GM21526 (cell line): ENCODE results near the gene ZNF397.

ENCODE experiments used
- ATAC-seq: cut with Tn5 transposase; IDR thresholded peaks from one replicate; pipeline ENCODE4 v1.9.1; 2021; ENCODE audit warnings: moderate library complexity; ENCODE audit not compliant: unreplicated experiment, low FRiP score

Gene ZNF397

DNA sequence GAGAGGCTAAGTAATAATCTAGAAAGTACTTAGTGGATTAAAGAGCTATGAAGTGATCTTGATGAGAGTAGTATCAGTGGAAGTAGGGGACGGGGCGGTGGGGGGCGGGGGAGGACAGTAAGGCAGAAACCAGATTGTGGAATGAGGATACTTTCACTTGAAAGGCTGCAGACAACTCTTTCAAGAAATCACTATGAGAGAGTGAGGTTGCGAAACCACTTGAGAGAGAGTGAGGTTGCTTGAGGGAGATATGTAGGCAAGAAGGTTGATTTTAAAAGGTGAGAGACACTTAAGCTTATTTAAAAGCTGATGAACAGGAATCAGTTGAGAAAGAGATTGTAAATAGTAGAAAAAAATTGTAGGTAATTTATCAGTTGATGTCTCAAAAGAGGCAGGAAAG lies 3.8 kb downstream of the ZNF397 start:
- no peak for ATAC-seq

DNA sequence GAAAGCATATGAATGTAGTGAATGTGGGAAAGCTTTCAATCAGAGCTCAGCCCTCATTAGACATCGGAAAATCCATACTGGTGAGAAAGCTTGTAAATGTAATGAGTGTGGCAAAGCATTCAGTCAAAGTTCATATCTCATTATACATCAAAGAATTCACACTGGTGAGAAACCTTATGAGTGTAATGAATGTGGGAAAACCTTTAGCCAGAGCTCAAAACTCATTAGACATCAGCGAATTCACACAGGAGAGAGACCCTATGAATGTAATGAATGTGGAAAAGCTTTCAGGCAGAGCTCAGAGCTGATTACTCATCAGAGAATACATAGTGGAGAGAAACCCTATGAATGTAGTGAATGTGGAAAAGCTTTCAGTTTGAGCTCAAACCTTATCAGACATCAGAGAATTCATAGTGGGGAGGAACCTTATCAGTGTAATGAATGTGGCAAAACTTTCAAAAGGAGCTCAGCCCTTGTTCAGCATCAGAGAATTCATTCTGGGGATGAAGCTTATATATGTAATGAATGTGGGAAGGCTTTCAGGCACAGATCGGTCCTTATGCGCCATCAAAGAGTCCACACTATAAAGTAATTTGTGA lies 5.0 kb downstream of the ZNF397 start:
- ATAC-seq = no peak

- ATAC-seq = no peak
Measured at GRCh38 chr18:35246831-35247230, 6.0 kb downstream of the ZNF397 start.

DNA sequence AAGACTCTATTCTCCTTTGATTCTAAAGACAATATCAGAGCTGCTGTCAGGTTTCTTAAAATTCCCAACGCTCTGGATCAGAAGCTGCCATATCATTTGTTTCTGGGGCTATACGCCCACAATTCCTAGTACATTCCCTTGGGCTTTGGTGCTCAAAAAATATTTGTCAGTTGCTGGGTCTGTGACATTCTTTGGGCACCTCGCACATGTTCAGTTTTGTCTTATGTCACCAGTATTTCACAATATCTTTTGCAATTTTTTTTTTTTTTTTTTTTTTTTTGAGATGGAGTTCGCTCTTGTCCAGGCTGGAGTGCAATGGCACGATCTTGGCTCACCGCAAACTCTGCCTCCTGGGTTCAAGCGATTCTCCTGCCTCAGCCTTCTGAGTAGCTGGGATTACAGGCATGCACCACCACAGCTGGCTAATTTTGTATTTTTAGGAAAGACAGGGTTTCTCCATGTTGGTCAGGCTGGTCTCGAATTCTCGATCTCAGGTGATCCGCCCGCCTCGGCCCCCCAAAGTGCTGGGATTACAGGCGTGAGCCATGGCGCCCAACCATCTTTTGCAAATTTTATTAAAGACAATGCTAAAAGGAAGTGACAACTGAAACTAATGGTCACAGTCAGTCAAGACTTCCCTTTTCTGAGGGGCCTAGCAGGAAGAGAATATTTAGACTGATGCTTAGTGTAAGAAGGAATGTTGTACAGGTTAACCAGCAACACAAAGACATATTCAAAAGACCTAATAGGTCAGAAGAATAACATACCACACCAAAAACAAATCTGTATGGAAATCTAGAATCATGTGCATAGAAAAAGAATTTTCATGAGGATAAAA lies 6.8 kb downstream of the ZNF397 start:
- ATAC-seq = no peak

DNA sequence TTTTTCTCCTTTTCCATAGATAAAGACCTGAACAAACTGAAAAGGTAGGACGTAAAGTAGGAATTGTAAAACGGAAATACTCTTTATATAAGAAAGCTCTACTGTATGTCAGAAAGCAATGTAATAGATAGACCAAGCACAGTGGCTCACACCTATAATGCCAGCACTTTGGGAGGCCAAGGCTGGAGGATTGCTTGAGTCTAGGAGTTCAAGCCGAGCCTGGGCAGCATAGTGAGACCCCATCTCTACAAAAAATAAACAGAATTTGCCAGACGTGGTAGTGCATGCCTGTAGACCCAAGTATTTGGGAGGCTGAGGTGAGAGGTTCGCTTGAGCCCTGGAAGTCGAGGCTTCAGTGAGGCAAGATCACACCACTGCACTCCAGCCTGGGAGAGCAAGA lies 7.6 kb downstream of the ZNF397 start:
- no peak for ATAC-seq

GRCh38 chr18:35252466-35252865 lies 11.6 kb downstream of the ZNF397 start:
- ATAC-seq = no peak

DNA sequence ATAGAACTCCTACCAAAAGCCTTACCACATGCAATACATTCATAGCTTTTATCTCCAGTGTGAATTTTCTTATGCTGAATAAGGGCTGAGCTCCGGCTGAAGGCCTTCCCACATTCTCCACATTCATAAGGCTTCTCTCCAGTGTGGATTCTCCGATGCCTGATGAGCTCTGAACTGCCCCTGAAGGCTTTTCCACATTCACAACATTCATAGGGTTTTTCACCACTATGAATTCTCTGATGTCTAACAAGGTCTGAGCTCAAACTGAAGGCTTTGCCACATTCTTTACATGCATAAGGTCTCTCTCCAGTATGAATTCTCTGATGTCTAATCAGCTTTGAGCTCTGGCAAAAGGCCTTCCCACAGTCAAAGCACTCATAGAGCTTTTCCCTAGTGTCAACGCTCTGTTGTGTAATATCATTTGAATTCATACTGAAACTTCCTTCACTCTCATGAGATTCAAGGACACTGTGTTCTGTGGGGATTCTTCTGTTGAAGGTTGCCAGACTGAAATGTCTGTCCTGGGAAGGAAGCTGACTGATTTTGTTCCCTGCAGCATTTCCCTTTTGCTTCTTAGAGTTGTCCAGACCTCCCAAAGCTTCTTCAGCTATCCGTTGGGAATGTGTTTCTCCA lies 12.9 kb downstream of the ZNF397 start:
- no peak for ATAC-seq

DNA sequence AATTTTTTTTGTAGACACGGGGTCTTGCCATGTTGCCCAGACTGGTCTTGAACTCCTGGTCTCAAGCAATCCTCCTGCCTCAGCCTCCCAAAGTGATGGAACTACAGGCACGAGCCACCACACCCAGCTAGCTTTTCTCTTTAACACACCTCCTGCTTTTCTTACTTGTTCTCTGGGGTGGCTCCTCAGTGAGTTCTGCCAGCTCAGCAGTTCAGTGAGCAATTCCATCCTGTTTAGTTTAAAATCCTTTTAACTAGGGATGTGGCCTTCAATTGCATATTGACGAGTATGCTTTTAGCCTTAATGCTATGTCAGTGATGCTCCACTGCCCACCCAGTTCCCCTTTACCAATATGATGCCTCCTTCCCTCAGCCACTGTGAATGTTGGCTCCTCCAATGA lies 16.1 kb downstream of the ZNF397 start:
- no peak for ATAC-seq

DNA sequence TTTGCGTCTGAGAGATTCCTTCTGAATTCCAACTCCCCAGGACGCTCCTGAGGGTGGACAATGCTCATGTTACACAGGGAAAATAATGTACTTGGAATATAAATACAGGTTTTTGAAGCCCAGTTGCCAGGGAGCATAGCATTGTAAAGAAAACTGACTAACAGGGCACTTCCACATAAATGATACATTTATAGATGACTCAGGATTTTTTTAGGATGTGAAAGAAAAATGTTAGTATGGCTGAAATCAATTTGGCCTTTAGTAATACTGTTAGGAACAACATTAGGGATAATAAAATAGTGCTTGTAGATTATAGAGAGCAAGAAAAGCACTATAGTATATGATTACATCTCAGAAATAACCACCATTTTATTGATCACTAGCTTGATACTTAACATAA lies 23.6 kb downstream of the ZNF397 start:
- ATAC-seq = no peak

DNA sequence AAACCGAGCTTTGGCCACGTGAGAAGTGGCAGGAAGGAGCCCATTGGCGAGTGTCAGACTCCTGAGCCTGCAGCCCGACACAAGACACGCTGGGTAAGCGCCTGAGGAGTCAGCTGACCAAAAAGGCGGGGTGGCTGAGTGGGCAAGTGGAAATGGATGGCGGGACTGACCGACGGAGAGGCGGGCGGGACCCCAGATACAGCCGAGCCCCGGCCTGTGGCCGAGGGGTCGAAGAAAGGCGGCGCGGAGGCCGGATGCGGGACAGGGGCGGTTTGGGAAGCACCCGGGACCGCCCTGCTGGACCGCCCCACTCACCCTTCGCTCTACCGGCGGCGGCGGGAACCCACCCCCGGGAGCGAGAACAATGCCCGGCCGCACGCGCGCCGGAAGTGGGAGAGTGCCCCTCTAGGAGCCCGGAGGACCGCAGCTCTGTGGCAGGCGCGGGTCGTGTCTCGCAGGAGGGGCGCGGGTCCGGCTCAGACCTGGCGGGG lies 26.4 kb downstream of the ZNF397 start:
- ATAC-seq = no peak

- ATAC-seq = no peak
Measured at GRCh38 chr18:35267809-35268208, 27.0 kb downstream of the ZNF397 start.

GRCh38 chr18:35268821-35269220 lies 28.0 kb downstream of the ZNF397 start:
- ATAC-seq = no peak

GRCh38 chr18:35271656-35272055 lies 30.8 kb downstream of the ZNF397 start:
- ATAC-seq = no peak

DNA sequence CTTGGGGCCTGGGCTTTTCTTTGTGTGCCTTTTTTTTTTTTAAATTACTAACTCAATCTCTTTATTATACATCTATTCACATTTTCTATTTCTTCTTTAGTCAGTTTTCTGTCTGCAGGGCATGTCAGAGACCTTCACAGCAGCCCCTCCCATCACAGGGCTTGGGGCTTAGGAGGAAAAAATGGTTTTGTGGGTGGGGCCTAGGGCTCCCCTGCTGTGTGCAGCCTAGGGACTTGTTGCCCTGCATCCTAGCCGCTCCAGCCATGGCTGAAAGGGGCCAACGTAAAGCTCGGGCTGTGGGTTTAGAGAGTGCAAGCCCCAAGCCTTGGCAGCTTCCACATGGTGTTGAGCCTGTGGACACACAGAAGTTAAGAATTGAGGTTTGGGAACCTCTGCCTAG lies 35.4 kb downstream of the ZNF397 start:
- ATAC-seq = no peak

GRCh38 chr18:35277633-35278032 lies 36.8 kb downstream of the ZNF397 start:
- no peak for ATAC-seq

GRCh38 chr18:35278085-35278484 lies 37.3 kb downstream of the ZNF397 start:
- no peak for ATAC-seq

- ATAC-seq = no peak
Measured at GRCh38 chr18:35278969-35279368, 38.1 kb downstream of the ZNF397 start.

DNA sequence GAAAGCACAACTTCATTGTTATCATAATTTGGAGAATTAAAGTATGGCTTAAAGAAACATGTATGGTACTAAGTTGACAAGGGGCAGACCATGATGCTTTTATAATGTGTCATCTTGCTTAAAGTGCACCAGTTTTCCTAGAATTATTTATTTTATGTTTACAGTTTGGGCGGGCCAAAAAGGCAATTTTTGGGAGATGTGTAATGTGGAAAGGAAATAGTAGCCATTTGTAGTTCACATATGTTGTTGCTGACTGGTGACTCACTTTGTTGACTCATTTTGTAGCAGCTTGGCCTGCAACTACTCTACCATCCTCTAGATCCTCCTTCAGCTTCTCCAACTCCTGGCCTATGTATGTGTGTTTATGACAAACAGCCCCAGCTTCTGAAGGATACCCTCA lies 41.5 kb downstream of the ZNF397 start:
- no peak for ATAC-seq

GRCh38 chr18:35283923-35284794 lies 43.3 kb downstream of the ZNF397 start:
- no peak for ATAC-seq

DNA sequence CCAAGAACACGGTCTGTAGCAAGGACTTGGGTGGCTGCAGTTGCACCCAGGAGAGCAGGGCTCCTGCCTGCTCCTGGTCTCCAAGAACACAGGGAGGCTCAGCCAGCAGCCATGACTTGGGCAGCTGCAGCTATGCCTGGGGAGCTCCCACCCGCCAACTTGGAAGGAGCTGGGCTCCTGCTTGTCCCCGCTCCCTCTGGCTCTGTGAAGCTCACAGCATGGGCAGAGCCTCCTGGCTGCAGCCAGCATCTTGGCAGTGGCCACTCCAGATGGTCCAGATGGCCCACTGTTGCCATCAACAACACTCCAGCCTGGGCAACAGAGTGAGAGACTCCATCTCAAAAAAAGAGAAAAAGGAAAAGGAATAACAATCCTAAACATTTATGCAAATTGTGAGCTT lies 44.0 kb downstream of the ZNF397 start:
- ATAC-seq = no peak

GRCh38 chr18:35289293-35289692 lies 48.5 kb downstream of the ZNF397 start:
- ATAC-seq = no peak
